Measurements from ENCODE around the gene ACAD10.
A peak's percentile ranks its signal among the peaks of the same experiment; 100 is the strongest.
"Not testable (repeated sequence)": the region's sequence is repeated elsewhere in the genome, so short reads cannot be mapped to it uniquely, and the experiment has no call there.

The ACAD10 gene

GRCh38 chr12:111748867-111749266 lies 63.0 kb downstream of the ACAD10 start:
- DNase-seq, result no peak

GRCh38 chr12:111749391-111749790 lies 63.5 kb downstream of the ACAD10 start:
- DNase-seq, result no peak

DNA sequence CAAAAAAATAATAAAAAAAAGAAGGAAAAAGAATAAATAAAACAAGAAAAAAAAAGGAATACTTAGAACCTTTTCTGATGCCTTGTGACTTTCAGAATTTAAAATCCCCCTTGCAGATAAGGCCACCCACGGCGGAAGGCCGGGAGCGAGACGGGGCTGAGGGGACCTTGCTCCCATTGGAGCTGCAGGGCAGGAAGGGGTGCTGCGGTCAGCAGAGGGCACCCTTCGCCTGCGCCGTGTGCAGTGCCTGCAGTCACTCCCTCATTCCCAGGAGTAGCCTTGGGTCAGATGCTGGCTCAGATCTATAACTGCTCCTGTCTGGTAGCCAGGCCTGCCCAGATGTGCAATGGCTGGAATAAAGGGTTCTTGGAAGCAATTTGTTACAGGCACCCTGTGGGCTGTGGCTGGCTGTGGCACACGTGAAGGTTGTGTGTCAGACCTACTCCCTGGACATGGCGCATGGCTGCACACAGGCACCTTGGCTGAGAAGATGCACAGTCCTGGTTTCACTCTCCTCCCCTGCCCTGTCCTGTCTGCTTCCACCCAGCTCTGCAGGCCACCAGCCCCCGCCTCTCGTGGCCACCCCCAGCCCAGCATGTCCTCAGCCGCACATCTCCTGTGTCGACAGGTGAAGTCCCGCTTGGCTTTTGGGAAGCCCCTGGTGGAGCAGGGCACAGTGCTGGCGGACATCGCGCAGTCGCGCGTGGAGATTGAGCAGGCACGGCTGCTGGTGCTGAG lies 67.5 kb downstream of the ACAD10 start:
- peak in 40 of 51 donors; percentile 6 to 68 (median 30) for DNase-seq

DNA sequence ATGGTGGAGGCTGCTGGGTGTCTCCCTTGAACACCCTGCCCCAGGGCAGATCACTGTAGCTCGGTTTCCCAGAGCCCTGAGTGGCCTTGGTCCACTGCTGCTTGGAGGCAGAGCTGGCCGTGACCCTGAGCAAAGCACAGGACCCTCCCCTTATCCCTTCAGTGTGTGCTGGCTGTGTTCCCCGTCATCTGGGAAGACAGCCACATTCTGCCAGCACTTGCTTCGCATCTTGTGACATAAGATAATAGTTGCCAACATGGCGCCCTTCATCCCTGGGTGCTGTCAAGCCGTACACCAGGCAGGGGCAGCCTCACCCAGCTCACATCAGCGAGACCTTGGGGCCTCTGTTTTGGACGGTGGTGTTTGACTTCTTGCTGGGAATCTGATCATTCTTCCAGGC lies 68.8 kb downstream of the ACAD10 start:
- peak in 20 of 51 donors; percentile 5 to 61 (median 30) for DNase-seq

GRCh38 chr12:111756196-111756595 lies 70.3 kb downstream of the ACAD10 start:
- no peak for DNase-seq

DNA sequence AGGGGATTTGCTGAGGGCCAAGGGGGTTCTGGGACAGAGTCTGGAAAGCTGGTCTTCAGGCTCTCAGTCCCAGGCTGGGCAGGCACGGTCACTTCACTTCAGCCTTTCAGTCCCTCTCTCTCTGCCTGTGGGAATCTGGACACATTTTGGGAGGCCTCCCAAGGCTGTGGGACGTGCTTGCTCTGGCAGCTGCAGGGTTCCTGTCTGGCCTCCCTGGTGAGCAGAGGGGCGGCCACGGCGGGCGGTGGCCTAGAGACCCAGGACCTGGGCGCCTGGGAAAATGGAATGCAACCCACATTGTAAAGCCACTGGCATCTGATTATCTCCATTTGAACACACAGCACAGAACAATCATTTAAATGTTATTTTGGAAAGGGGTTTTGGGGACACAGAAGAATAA lies 70.8 kb downstream of the ACAD10 start:
- no peak for DNase-seq

DNA sequence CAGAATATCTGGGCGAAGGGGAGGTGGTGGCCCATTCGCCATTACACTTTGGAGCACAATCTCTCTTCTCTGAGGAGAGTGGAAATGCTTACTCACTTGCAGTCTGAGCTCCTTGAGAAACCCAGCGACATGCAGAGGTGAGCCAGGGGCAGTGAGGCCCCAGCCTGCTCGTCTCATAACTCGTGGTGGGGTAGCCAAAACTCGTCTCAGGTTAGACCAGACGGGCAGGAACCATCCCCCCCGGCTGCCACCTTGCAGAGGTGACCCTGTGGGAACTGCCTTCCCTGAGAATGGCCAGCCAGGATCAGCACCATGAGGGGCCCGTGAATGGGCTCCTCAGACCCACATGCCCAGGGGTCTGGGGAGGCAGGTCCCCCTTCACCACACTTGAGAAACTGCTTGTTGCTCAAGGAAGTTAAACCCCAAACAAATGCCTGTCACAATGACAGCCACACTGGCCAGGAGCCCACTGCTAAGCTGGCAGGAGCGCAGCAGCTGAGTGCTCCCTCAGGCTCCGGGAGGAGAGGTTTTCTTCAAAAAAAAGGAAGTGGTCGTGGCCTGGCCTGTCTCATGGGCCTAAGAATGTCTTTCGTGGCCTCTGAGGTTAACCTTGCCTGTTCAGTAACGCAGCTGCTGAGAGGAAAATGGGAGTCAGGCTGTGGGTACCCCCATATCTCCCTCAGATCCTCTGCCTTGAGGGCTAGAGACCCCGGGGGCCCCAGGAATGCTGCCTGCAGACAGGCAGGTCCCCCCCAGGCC lies 71.7 kb downstream of the ACAD10 start:
- DNase-seq, result peak in 34 of 51 donors; percentile 3 to 65 (median 40)

- peak in 6 of 51 donors; percentile 9 to 51 (median 26) for DNase-seq
Observed at GRCh38 chr12:111758120-111758561, 72.3 kb downstream of the ACAD10 start.

DNA sequence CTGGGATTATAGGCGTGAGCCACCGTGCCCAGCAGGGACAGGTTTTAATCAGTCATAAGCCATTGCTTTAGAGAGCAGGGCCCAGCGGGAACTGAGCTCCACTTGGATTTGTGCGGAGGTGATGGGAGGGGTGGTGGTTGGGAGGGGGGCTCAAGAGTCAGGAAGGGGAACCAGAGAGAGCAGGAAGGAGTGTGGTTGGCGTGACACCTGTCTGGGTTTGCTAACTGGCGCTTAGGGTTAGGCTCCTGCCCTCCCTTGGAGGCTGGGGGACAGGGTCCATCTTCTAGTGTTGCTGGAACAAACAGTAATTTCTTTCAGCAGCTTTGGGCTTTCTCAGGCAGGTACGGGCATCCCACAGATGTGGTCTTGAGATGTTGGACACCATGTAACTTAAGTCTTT lies 73.4 kb downstream of the ACAD10 start:
- no peak for DNase-seq

- DNase-seq, result no peak
Observed at GRCh38 chr12:111759991-111760390, 74.1 kb downstream of the ACAD10 start.

- DNase-seq, result no peak
Observed at GRCh38 chr12:111761099-111761498, 75.2 kb downstream of the ACAD10 start.

GRCh38 chr12:111761706-111762105 lies 75.9 kb downstream of the ACAD10 start:
- no peak for DNase-seq

GRCh38 chr12:111763552-111763951 lies 77.7 kb downstream of the ACAD10 start:
- not testable (repeated sequence) for DNase-seq

DNA sequence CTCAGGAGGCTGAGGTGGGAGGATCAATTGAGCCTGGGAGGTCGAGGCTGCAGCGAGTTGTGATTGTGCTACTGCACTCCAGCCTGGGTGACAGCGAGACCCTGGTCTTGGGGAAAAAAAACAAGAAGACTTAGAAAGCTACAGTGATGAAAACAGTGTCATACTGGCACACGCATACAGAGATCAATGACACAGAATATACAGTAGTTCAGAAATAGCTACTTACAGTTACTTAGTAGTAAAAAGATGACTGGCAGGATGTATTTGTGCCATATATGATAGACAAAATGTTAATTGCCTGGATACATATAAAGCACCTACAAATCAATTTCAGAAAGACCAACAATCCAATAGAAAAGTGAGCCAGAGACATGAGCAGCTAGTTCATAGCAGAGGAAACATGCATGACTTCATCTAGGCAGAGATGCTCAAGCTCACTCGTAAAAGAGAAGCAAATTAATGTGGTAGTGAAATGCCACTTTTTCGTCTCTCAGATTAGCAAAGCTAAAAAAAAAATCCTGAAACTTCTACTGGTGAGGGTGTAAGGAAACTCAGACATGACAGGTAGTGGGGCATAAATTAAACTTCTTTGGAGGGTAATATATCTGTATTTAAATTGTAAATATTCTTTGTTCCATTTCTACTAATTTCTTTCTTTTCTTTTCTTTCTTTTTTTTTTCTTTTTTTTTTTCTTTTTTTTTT lies 78.4 kb downstream of the ACAD10 start:
- DNase-seq, result no peak

DNA sequence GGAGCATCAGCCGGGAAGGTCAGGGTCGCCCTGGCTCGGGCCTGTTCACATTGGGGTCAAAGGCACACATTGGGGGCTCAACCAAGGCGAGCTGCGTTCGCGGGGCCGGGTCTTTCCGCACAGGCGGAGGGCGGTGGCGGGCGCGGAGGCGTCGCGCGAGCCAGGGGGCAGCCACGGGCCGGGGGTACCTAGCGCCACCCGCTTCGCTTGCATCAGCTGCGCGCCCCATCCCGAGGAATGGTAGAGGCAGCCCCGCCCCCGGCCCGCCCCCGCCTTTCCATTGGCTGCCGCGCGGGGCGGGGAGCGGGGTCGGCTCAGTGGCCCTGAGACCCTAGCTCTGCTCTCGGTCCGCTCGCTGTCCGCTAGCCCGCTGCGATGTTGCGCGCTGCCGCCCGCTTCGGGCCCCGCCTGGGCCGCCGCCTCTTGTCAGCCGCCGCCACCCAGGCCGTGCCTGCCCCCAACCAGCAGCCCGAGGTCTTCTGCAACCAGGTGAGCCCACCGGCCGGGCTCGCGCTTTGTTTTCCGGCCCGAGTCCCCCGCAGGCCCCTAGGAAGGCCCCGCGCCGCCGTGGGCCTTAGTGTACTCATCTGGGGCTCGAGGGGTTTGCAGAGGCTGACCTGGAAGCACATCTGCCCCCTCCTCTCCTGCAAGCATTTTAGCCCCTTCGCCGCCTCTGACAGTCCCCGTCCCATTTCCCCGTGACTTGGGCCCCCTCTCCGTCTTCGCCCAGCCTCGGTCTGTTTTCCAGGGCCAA lies 80.9 kb downstream of the ACAD10 start, which contains the start of gene ALDH2:
ALDH2 (plus strand) TSS at position 326 of the 754 bp plus-strand sequence; CDS start at position 376, 50 bp downstream.
- peak in 49 of 51 donors; percentile 30 to 85 (median 70) for DNase-seq

DNA sequence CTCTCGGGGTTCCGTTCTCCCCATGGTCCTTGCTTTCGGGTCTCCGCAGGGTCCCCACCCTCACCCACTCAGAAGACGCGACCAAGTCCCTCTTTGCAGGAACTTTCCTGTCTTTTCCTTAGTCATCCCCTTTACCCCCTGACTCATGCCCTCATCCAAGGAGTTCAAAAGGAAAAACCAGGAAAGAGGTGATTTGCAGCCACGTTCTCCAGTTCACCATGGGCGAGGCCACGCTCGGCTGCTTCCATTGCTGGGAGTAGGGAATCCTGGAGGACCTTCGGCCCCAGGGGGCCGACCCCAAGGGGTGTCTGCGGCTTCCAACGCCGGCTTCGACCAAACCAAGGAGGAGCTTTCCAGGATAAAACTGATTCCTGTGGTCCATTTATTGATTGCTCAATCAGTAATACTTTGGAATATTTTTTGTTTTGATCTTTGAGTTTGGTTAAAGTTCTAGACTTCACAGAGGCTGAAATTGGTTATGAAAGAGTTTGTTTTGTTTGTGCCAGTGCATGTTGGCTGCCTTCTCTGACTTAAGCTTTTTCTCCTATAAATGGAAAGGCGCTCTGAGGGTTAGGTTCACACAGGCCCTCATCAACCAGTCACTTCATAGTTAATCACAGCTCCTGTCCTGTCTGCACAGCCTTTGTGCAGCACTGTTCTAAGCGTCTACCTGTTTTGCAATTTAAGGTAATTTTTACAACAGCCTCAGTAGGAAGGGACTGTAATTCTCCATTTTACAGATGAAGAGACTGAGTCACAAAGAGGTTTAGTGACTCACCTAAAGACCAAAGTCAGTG lies 81.7 kb downstream of the ACAD10 start:
- DNase-seq, result peak in 4 of 51 donors; percentile 27 to 64 (median 40)

DNA sequence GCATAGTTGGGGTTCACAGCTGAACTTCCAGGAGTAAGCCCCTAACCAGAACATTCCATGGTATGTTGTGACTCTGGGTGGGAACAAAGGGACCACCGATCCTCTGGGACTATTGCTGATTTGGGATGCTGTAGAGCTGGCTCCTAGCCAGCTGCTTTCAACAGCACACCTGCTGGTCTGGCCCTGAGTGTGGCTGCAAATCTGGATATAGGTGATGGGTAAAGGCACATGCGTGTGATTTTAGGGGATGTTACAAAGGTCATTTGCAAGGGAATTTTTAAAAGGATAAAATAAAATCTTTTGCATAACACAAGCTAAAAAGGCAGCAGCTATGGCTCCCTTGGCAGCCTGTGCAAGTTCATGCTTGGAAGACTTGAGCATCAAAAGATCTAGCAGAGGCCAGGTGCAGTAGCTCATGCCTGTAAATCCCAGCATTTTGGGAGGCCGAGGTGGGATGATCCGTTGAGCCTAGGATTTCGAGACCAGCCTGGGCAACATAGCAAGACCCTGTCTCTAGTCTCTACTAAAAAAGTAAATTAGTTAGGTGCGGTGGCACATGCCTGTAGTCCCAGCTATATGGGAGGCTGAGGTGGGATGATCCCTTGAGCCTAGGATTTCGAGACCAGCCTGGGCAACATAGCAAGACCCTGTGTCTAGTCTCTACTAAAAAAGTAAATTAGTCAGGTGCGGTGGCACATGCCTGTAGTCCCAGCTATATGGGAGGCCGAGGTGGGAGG lies 82.5 kb downstream of the ACAD10 start:
- DNase-seq, result no peak

DNA sequence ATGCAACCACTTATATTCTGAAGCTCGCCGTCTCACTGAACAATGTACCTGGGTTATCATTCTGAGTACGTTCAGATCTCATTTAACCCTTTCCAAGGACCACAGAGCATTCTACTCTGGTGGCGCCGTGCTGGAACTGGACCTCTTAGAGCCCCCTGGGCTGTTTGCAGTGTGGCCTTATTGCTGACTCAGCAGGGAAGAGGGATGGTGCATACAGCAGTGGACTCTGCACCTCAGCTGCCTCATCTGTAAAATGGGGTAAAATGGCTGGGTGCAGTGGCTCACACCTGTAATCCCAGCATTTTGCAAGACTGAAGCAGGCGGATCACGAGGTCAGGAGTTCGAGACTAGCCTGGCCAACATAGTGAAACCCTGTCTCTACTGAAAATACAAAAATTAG lies 83.7 kb downstream of the ACAD10 start:
- DNase-seq, result no peak

- DNase-seq, result peak in 27 of 51 donors; percentile 4 to 57 (median 28)
Observed at GRCh38 chr12:111773801-111774551, 88.1 kb downstream of the ACAD10 start.

Data from hypothalamus (tissue), 51 donors.